SK-MEL-5 (cell line): ENCODE data around the gene B3GNT7. TPM values are rescaled to one million over a fixed set of nuclear protein-coding genes. Genes with fewer than 3 reads are reported as not detected.
"Not testable (repeated sequence)": the region's sequence is repeated elsewhere in the genome, so short reads cannot be mapped to it uniquely, and the experiment has no call there.

Experiments
- DNase-seq: peaks from one replicate; pipeline ENCODE4 v3.0.0-alpha.2; 2016; ENCODE audit warnings: low read depth, low spot score
- in situ Hi-C: cut with HindIII; loops from 2 replicates; pipeline ENCODE4 v1.10.0; 2016; ENCODE audit warnings: low sequenced_read_pairs, high pct_unique_total_duplicates, low pct_unique_long_range_greater_than_20kb
- total RNA-seq: library from RNA; depleted of rRNA; stranded (reverse); fragments of >200 nt; shearing (Covaris generic); gene quantifications from 2 replicates; pipeline ENCODE4 v1.2.3, GENCODE V29; 2014

B3GNT7 gene
- total RNA-seq, 1 experiment from 2014 or later = 20.2 TPM

GRCh38 chr2:231361701-231362554, 33.6 kb upstream of the B3GNT7 start:
- in situ Hi-C loops = no loop called here
- no peak for DNase-seq

- in situ Hi-C loops = no loop called here
- DNase-seq = no peak
Measured at GRCh38 chr2:231362555-231363184, 32.8 kb upstream of the B3GNT7 start.

DNA sequence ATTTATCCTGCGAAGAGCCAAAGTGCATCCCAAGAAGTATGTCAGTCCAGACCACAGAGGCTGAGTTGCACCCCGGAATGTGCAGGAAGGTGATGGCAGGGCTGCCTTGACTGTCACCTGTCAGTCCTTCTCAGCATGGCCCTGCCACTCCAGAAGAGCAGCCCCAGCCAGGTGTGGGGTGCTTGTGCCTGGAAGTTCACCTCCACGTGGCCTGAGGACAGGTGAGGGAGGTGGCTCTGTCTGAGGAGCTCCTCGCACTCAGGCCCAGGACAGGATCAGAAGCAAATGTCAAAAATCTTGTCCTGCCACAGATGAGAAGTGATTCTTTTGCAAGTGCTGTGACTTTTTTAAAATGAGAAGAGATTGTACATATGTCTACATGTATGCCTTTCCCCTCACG, 31.4 kb upstream of the B3GNT7 start:
- no peak for DNase-seq
- in situ Hi-C loops = no loop called here

DNA sequence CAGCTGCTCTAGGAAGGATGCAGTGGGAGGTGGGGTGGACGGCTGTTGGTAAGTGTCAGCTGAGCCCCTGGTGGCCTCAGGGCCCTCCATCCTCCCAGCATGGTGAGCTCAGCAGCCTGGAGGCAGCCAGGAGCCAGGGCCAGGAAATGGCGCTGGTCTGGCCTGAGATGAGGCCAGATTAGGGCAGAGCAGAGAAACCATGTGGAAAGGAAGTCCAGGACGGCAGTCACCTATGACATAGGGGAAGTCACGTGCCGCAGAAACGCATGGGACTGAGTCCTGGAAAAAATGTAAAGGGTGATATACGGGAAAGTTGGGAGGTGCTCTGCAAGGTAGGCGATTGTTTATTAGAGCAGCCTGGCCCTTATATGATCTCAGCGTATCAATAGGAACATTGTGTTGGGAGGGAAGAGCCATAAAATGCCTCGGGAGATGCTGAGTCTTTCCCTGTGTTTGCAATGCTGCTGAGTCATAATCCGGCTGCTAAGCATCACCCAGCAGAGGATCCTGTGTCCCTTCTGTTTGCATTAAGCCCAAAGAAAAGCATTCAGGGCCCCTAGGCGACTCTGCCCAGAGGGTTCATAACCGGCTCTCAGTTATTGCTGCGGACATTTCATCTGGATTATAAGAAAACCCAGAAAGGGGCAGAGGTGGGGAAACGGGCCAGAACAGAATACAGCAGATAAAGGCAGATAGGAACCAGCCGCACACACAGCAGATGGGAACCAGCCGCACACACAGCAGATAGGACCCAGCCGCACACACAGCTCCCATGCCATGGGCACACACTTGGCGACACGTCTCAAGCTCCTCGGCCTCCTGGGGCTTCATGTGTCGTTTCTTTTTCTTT, 30.3 kb upstream of the B3GNT7 start:
- DNase-seq = peak; percentile 99
- in situ Hi-C loops = no loop called here

- no peak for DNase-seq
- in situ Hi-C loops = no loop called here
Measured at GRCh38 chr2:231367178-231367577, 28.3 kb upstream of the B3GNT7 start.

- in situ Hi-C loops = no loop called here
- DNase-seq = no peak
Measured at GRCh38 chr2:231369580-231370428, 25.7 kb upstream of the B3GNT7 start.

GRCh38 chr2:231370429-231370748, 25.1 kb upstream of the B3GNT7 start:
- in situ Hi-C loops = no loop called here

GRCh38 chr2:231370749-231371429, 24.6 kb upstream of the B3GNT7 start:
- in situ Hi-C loops = no loop called here

More at GRCh38 chr2:231370429-231370748, 25.1 kb upstream of the B3GNT7 start:
- no peak for DNase-seq

DNA sequence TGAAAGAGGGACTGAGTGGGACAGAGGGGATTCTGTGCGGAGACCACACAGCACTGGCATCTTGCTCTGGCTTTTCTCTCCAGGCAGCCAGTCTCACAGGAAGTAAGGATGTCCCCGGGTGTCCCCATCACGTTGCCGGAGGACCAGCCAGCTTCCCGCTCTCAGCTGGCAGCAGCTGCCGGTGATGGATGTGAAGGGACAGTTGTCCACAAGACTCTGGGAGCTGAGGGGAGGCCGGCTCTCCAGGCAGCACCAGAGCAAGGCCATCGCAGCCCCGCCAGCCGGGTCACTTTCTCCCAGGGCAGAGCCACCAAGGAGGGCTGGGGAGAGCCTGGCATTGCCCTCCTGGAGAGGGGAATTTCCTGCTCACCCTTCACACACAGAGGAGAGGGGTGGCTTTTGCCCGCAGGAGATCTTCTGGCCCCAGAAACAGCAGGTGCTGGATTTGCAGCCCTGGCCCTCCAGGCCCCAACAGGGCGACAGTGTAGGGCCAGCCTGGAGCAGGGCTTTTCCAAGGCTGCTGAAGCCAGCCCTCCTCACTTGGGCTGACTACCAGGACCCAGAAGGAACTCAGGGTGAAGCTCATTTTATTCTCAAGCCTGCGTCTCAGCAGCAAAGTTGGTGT, 24.0 kb upstream of the B3GNT7 start:
- DNase-seq = no peak
- in situ Hi-C loops = no loop called here

More at GRCh38 chr2:231370749-231371429, 24.6 kb upstream of the B3GNT7 start:
- DNase-seq = no peak

DNA sequence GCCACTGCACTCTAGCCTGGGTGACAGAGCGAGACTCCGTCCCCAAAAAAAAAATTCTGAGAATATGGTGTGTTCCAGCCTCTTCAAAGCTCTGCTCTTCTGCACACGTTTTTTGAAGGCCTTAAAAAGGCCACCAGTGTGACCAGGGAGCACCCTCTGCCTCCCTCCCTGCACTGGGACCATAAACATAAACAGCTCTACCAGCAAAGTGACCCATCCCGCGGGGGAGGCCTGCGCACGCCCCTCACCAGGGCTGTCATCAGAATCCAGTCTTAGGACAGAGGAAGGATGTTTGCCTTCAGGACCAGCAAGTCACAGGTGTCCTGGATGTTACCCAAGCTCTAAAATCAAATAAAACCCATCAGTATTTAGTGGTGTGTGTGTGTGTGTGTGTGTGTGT, 23.2 kb upstream of the B3GNT7 start:
- in situ Hi-C loops = no loop called here
- DNase-seq = no peak

- DNase-seq = no peak
- in situ Hi-C loops = no loop called here
Measured at GRCh38 chr2:231373184-231373583, 22.3 kb upstream of the B3GNT7 start.

GRCh38 chr2:231373786-231374349, 21.6 kb upstream of the B3GNT7 start:
- DNase-seq = no peak
- in situ Hi-C loops = no loop called here

- in situ Hi-C loops = no loop called here
- DNase-seq = no peak
Measured at GRCh38 chr2:231374771-231375170, 20.7 kb upstream of the B3GNT7 start.

DNA sequence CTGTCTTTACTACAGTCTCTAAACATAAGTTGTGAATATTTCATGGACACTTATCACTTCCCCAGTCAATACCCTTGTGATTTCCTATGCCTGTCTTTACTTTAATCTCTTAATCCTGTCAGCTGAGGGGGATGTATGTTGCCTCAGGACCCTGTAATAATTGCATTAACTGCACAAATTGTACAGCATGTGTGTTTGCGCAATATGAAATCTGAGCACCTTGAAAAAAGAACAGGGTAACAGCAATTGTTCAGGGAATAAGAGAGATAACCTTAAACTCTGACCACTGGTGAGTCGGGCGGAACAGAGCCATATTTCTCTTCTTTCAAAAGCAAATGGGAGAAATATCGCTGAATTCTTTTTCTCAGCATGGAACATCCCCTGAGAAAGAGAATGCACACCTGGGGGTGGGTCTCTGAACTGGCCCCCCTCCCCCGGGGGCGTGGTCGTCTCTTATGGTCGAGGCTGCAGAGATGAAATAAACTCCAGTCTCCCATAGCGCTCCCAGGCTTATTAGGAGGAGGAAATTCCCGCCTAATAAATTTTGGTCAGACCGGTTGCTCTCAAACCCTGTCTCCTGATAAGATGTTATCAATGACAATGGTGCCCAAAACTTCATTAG, 19.4 kb upstream of the B3GNT7 start:
- DNase-seq, in situ Hi-C loops: not testable (repeated sequence)

GRCh38 chr2:231376857-231377256, 18.7 kb upstream of the B3GNT7 start:
- in situ Hi-C loops = no loop called here
- DNase-seq = no peak
